Measurements from ENCODE around the gene PPP6R2.

PPP6R2 gene

DNA sequence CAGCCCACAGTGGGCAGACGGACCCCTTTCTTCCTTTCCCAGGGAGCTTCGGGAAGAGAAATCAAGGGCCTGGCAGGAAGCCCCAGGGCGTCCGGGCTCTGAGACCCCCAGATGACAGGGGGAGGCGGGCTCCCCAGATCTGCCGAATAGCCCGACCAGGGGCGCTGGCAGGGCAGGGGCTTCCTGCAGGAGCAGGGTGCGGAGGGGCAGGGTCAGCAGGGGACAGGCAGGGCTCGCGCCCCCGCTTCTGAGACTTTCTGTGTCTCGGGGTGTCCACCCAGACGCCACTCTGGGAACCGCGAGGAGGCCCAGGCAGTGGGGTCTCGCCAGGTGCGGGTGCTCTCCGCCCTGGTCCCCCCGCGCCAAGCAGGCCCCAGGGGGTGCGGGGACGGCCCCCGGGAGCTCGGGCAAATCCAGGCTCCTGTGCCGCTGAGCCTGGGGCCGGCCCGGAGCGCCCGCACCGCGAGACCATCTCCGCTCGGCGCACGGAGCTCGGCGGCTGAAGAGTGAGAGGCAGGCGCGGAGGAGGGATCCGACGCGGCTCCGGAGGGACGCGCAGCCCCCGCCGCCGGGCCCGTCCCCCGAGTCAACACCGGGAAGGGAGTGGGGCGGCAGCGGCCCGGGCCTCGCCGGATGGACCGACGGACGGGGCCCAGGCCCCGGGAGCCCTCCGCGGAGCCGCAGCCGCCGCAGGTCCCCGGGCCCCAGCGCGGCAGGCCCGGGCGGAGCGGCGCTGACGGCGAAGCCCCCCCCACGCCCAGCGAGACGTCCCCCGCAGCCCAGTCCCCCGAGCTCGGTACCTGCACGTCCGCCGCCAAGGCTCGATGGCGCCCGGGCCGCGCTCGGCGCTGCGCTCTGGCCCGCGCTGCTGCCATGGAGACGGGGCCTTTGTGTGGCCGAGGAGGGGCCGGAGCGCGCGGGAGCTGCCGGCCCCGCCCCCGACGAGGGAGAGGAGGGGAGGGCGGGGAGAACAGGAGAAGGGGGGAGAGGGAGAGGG lies 36.1 kb upstream of the PPP6R2 start, which contains the start of gene PLXNB2:
TSS of gene PLXNB2 (minus strand) at position 894 of the 997 bp plus-strand sequence. CDS start 17,062 bp downstream, outside the sequence.
- no peak within 1 kb of the TSS for H3K27ac ChIP-seq (ENCODE audit: low read length)
- no peaks in the 10 kb centered on the region; the same call in 1 of the 2 replicates for H3K36me3 ChIP-seq (ENCODE audit: control insufficient read depth, insufficient read depth, low read length)
- peaks cover 11% of the 10 kb centered on the region for H3K4me1 ChIP-seq (ENCODE audit: control insufficient read depth, insufficient read depth, low read length)
- no peaks in the 10 kb centered on the region for H3K9me3 ChIP-seq (ENCODE audit: control insufficient read depth, insufficient read depth, low read length)
- DNase-seq (ENCODE audit: low read depth, low spot score) = no peak
- WGBS (ENCODE audit: insufficient coverage, insufficient read length) = no CpG with 5 or more reads among the region's 105 CpGs
- no peaks in the 10 kb centered on the region for H3K27me3 ChIP-seq (ENCODE audit: control insufficient read depth, insufficient read depth, low read length)
- H3K4me3 ChIP-seq (ENCODE audit: low read length) = peak within 1 kb of the TSS; percentile 68

DNA sequence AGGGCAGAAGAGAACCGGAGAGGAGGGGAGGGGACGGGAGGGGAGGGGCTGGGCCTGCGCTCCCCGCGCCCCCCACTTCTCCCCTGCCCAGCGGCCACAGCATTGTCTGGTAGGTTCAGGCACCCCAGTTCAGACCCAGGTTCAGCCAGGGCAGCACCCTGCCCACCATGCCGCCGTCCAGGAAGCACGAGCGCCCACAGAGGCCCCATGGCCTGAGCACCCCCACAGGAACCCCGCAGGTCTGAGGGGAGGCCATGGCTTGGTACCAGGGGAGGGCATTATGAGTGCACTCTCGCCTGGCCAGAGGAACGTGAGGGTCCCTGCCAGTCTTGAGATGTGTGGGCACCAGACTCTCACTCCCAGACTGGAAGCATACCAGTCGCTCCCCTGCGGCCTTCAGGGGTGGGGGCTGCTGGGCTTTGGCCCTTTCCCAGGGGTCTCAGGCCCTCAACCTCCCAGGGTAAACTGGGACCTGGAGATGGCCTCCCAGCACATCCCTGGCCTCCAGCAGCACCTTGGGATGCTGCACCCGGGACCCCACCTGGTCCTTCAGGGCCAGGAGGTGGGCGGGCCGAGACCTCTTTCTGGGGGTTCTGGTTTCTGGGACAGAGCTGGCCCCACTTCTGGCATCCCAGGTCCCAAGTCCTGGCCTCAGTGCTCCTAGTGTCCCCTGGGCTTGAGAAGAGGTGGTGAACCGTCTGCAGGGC lies 35.1 kb upstream of the PPP6R2 start:
- no peak overlapping the region for H3K4me3 ChIP-seq (ENCODE audit: low read length)
- H3K9me3 ChIP-seq (ENCODE audit: control insufficient read depth, insufficient read depth, low read length) = no peaks in the 10 kb centered on the region
- peaks cover 11% of the 10 kb centered on the region for H3K4me1 ChIP-seq (ENCODE audit: control insufficient read depth, insufficient read depth, low read length)
- no CpG with 5 or more reads among the region's 19 CpGs for WGBS (ENCODE audit: insufficient coverage, insufficient read length)
- H3K27me3 ChIP-seq (ENCODE audit: control insufficient read depth, insufficient read depth, low read length) = no peaks in the 10 kb centered on the region
- no peak overlapping the region for H3K27ac ChIP-seq (ENCODE audit: low read length)
- H3K36me3 ChIP-seq (ENCODE audit: control insufficient read depth, insufficient read depth, low read length) = no peaks in the 10 kb centered on the region; the same call in 1 of the 2 replicates
- no peak for DNase-seq (ENCODE audit: low read depth, low spot score)

DNA sequence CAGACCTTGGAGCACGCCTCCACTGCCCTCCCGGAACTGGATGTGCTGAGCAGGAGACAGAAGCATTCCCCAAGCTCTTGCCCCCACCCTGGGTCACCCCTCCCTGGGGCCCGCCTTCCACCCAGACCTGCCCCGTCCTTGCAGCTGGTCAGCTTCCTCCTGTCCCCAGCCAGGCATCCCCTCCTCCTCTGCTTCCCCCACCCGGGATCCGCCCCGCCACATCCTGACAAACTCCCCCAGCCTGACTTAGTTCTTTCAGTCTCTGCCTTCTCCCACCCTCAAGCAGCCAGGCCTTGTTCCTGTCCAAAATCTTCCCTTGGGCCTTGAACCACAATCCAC lies 34.6 kb upstream of the PPP6R2 start:
- Histone ChIP-seq H3K9me3 (ENCODE audit: control insufficient read depth, insufficient read depth, low read length) (no peaks in the 10 kb centered on the region), H3K27ac (ENCODE audit: low read length) (no peak overlapping the region), H3K36me3 (ENCODE audit: control insufficient read depth, insufficient read depth, low read length) (no peaks in the 10 kb centered on the region; the same call in 1 of the 2 replicates), H3K4me3 (ENCODE audit: low read length) (no peak overlapping the region), H3K4me1 (ENCODE audit: control insufficient read depth, insufficient read depth, low read length) (peaks cover 11% of the 10 kb centered on the region), H3K27me3 (ENCODE audit: control insufficient read depth, insufficient read depth, low read length) (no peaks in the 10 kb centered on the region)
- no CpG with 5 or more reads among the region's 7 CpGs for WGBS (ENCODE audit: insufficient coverage, insufficient read length)
- no peak for DNase-seq (ENCODE audit: low read depth, low spot score)

DNA sequence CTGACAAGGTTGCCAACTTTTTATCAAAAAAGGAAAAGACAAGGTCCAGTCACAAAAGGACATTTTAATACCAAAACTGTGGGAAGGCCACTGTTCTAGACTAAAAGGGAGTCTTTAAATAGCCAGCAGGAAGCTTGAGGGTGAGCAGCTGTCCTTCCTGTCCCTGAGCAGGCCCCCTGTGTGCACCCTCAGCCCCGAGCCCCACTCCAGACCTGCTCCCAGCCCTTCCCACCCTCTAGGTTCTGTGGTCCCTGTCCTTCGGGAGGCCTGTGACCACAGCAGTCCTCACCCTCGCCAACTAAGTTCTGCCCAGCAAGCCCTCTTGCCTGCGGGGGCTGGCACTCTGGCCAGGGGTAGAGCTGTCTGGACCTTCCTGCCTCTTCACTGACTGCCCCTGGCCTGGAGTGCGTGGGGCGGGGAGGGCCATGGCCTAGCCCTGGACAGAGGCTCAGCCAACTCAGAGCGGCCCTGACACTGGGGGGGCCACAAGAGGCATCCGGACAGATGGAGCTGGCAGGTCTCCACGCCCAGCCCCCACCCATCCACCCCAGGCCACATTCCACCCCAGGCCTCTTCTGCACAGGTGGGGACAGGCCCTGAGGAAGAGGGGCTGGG lies 34.0 kb upstream of the PPP6R2 start:
- no CpG with 5 or more reads among the region's 9 CpGs for WGBS (ENCODE audit: insufficient coverage, insufficient read length)
- Histone ChIP-seq H3K9me3 (ENCODE audit: control insufficient read depth, insufficient read depth, low read length) (no peaks in the 10 kb centered on the region), H3K36me3 (ENCODE audit: control insufficient read depth, insufficient read depth, low read length) (no peaks in the 10 kb centered on the region; the same call in 1 of the 2 replicates), H3K4me1 (ENCODE audit: control insufficient read depth, insufficient read depth, low read length) (peaks cover 11% of the 10 kb centered on the region), H3K4me3 (ENCODE audit: low read length) (no peak overlapping the region), H3K27me3 (ENCODE audit: control insufficient read depth, insufficient read depth, low read length) (no peaks in the 10 kb centered on the region), H3K27ac (ENCODE audit: low read length) (no peak overlapping the region)
- DNase-seq (ENCODE audit: low read depth, low spot score) = no peak

DNA sequence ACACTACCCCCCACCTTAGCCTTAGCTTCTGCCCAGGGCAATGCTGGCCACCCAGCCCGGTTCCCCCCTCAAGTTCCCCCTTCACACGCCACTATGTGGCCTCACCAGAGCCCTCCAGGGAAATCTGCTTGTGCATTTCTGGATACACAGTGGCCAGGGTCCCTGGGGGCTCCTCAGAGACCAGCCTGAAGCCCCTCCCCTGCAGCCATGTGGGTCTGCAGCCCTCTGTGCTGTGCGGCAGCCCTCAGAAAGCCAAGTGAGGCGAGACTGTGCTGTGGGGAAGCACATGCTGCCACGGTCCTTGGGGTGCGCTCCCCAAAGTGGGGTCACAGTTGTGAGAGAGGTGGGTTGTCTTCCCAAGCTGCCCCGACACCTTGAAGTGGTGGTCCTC lies 33.5 kb upstream of the PPP6R2 start:
- Histone ChIP-seq H3K27ac (ENCODE audit: low read length) (no peak overlapping the region), H3K27me3 (ENCODE audit: control insufficient read depth, insufficient read depth, low read length) (no peaks in the 10 kb centered on the region), H3K4me1 (ENCODE audit: control insufficient read depth, insufficient read depth, low read length) (peaks cover 13% of the 10 kb centered on the region), H3K9me3 (ENCODE audit: control insufficient read depth, insufficient read depth, low read length) (no peaks in the 10 kb centered on the region), H3K36me3 (ENCODE audit: control insufficient read depth, insufficient read depth, low read length) (no peaks in the 10 kb centered on the region; the same call in 1 of the 2 replicates), H3K4me3 (ENCODE audit: low read length) (no peak overlapping the region)
- no CpG with 5 or more reads among the region's 7 CpGs for WGBS (ENCODE audit: insufficient coverage, insufficient read length)
- DNase-seq (ENCODE audit: low read depth, low spot score) = no peak

DNA sequence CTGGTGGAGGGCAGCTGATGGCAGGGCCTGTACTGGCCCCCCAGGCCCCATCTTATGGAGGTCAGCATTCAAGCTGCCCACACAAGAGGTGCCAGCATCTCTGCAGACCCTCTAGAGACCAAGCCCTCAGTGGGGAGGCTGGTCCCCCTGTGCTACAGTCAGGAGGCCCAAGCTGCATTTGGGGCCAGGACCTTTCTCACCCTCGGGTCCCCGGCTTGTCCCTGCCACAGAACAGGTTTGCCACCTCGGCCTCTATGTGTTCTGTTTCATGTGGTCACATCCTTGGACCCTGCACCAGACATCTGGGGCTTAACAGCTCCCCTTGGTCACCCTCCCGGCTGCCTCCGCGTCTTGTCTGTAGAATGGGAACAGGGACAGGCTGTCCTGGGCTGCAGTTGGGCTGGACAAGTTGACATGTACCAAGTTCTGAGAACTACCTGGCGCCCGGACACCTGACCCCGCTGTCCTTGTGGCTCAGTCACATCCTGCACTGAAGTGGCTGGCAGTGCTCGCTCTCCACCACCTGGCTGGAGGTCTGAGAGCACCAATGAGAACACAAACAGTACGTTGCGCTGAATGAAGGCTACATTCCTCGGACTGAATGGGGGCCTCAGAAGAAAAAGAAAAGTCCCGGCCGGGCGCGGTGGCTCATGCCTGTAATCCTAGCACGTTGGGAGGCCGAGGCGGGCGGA lies 33.0 kb upstream of the PPP6R2 start:
- Histone ChIP-seq H3K36me3 (ENCODE audit: control insufficient read depth, insufficient read depth, low read length) (no peaks in the 10 kb centered on the region; the same call in 1 of the 2 replicates), H3K27me3 (ENCODE audit: control insufficient read depth, insufficient read depth, low read length) (no peaks in the 10 kb centered on the region), H3K27ac (ENCODE audit: low read length) (no peak overlapping the region), H3K4me3 (ENCODE audit: low read length) (no peak overlapping the region), H3K9me3 (ENCODE audit: control insufficient read depth, insufficient read depth, low read length) (no peaks in the 10 kb centered on the region), H3K4me1 (ENCODE audit: control insufficient read depth, insufficient read depth, low read length) (peaks cover 13% of the 10 kb centered on the region)
- no CpG with 5 or more reads among the region's 21 CpGs for WGBS (ENCODE audit: insufficient coverage, insufficient read length)
- DNase-seq (ENCODE audit: low read depth, low spot score) = no peak

DNA sequence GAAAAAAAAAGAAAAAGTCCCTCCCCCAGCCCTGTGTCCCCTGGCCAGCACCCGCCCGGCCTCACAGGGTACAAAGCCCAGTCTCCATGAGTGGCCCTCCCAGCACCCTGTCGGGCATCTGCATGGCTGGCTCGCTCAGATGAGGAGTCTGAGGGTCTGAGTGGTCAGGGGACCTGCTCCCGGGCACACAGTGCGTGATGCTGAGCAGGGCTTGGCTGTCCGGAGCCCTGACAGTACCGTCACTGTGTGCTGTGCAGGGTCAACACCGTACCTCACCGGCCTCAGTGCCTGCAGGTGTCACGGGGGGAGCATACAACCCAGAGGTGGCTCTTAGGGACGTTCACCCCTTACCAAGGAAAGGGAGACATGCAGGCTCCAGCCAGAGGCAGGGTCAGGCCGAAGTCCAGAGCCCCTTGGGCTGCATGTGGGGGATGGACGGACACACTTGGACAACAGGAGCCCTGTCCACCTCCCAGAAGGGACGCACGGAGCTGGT lies 32.1 kb upstream of the PPP6R2 start:
- H3K27ac ChIP-seq (ENCODE audit: low read length) = no peak overlapping the region
- no peaks in the 10 kb centered on the region for H3K27me3 ChIP-seq (ENCODE audit: control insufficient read depth, insufficient read depth, low read length)
- no CpG with 5 or more reads among the region's 16 CpGs for WGBS (ENCODE audit: insufficient coverage, insufficient read length)
- no peak for DNase-seq (ENCODE audit: low read depth, low spot score)
- no peaks in the 10 kb centered on the region; the same call in 1 of the 2 replicates for H3K36me3 ChIP-seq (ENCODE audit: control insufficient read depth, insufficient read depth, low read length)
- peaks cover 13% of the 10 kb centered on the region for H3K4me1 ChIP-seq (ENCODE audit: control insufficient read depth, insufficient read depth, low read length)
- no peaks in the 10 kb centered on the region for H3K9me3 ChIP-seq (ENCODE audit: control insufficient read depth, insufficient read depth, low read length)
- H3K4me3 ChIP-seq (ENCODE audit: low read length) = no peak overlapping the region

DNA sequence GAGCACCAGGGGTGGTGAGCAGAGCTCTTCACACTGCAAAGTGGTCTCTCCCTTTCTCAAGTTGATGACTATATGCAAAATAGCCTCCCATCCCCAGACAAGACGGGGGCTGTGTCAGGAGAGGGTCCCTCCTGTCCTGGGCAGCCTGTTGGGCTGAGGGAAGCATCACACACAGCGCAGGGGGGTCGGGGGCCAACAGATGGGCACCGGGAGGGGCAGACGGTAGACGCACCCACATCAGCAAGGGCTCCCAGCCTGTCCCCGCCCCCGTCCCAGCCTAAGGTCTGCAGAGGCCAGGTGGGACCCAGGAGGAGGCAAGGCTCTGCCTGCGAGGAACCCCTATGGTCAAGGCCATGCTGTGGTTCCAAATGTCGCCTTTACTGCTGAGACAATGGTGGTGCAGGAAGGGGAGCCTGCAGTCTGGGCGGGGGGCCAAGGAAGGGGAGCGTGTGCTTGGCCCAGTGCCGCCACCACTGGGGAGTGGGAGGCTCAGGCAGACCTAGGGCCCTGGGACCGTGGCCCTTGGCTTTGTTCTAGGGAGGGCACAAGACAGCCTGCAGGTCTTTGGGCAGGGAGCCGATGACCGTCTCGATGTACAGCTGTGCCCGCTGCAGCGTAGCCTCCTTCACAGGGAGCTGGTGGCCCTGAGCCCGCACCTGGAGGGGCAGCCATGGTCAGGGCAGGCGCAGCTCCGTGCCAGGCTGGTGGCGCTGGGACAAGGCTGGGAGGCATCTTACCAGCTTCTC lies 31.3 kb upstream of the PPP6R2 start:
- H3K4me3 ChIP-seq (ENCODE audit: low read length) = no peak overlapping the region
- H3K9me3 ChIP-seq (ENCODE audit: control insufficient read depth, insufficient read depth, low read length) = no peaks in the 10 kb centered on the region
- H3K4me1 ChIP-seq (ENCODE audit: control insufficient read depth, insufficient read depth, low read length) = peaks cover 10% of the 10 kb centered on the region
- DNase-seq (ENCODE audit: low read depth, low spot score) = no peak
- no peaks in the 10 kb centered on the region; the same call in 1 of the 2 replicates for H3K36me3 ChIP-seq (ENCODE audit: control insufficient read depth, insufficient read depth, low read length)
- no peaks in the 10 kb centered on the region for H3K27me3 ChIP-seq (ENCODE audit: control insufficient read depth, insufficient read depth, low read length)
- no CpG with 5 or more reads among the region's 23 CpGs for WGBS (ENCODE audit: insufficient coverage, insufficient read length)
- H3K27ac ChIP-seq (ENCODE audit: low read length) = no peak overlapping the region

DNA sequence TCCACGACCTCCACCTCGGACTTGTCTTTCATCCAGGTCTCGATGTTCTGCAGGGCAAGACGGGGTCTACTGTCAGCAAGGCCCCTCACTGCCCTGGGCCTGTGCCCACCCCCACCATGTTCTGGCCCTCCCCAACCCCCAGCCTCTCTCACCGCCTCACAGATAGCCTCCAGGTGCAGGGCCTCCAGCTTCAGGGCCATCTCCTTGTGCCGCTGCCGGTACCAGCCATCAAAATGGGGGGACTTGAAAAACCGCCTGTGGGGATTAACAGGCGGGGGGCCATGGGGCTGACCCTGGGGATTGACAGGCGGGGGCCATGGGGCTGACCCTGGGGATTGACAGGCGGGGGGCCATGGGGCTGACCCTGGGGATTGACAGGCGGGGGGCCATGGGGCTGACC lies 30.8 kb upstream of the PPP6R2 start:
- Histone ChIP-seq H3K36me3 (ENCODE audit: control insufficient read depth, insufficient read depth, low read length) (no peaks in the 10 kb centered on the region; the same call in 1 of the 2 replicates), H3K4me1 (ENCODE audit: control insufficient read depth, insufficient read depth, low read length) (peaks cover 10% of the 10 kb centered on the region), H3K27me3 (ENCODE audit: control insufficient read depth, insufficient read depth, low read length) (no peaks in the 10 kb centered on the region), H3K9me3 (ENCODE audit: control insufficient read depth, insufficient read depth, low read length) (no peaks in the 10 kb centered on the region), H3K4me3 (ENCODE audit: low read length) (no peak overlapping the region), H3K27ac (ENCODE audit: low read length) (no peak overlapping the region)
- DNase-seq (ENCODE audit: low read depth, low spot score) = no peak
- WGBS (ENCODE audit: insufficient coverage, insufficient read length) = no CpG with 5 or more reads among the region's 12 CpGs

Data from iPS DF 6.9 (cell line).